CD1c-positive myeloid dendritic cell (primary cell): Measurements from ENCODE around the gene FBXO2.
A peak's percentile ranks its signal among the peaks of the same experiment; 100 is the strongest.

Source experiments
- DNase-seq: peaks from one replicate; pipeline ENCODE4 v3.0.0-alpha.2; 2016; ENCODE audit errors: extremely low spot score

FBXO2 gene

DNA sequence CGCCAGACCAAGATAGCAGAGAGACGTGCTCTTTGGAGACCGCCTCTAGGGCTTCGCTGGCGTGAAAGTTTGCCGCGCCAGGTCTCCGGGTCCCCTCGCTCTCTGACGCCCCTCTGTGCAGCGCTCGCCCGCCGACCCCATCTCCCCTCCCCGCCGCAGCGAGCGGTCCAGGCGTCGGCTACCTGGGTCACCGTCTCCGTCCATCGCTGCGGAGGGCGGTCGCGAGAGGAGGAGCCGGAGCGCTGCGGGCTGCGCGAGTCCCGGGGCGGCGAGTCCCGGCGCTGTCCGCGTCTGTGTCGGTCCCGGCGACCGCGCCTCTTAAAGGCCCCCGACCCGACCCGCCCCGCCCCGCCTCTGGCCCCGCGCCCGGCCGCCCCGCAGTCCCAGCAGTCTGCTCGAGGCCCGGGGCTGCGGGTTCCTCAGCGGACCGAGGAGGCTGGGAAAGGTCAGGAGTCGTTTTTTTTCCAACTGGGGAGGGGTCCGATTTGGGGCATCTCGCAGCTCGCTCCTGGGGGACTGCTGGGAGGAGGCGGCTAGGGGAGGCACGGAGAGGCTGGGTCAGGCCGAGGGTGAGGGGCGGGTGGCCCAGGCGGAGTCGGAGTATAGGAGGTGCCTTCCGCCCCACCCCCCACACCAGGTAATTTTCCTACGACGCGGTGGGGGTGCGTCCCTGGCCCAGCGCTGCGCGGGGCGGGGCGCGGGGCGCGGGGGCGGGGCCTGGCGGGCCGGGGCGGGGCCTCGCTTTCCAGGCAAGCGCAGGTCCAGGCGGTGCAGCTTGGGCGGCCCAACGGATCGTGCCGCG lies at the start of gene FBXO2, which contains the start of gene FBXO44:
Gene FBXO2 (minus strand): TSS at position 293 of the 802 bp plus-strand sequence. CDS start 89 bp downstream, at position 204.
Gene FBXO44 (plus strand): TSS at position 741 of the 802 bp plus-strand sequence. CDS start 959 bp downstream, outside the sequence.
- peak; percentile 51 for DNase-seq

DNA sequence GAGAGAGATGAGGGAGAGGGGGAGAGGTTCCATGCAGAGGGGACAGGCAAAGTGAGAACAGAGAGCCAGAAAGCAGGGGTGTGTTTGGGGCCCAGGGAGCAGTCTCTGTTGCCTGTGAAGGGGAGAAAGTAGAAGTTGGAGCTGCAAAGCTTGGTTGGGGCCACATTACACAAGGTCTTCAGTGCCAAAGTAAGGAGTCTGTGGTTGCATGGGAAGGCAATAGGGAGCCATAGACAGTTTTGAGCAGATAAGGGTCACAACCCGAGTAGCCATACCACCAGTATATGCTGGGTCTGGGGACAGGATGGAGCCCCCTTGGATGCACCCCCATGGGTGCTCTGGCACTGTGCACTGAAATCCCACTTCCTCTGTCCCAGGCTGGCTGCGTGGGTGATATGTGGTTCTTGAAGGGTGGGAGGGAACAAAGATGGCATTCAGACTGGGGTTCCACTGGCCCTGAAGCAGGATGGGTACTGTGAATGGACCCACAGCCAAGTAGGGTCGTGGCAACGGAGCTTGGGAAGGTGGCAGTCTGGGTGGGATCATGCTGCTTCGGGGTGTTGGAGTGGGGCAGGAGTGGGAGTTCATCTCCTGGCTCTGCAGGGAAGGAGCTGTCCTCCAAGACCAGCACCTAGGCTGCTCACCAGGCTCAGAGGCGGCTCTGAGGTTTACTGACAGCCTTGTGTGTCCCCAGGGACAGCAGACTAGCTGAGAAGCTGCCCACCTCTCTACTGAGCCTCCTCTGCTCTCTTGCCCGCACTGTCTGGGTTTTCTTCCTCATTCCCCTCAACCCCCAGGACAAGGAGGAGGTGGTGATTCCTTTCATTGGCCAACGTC lies 49.3 kb upstream of the FBXO2 start:
- no peak for DNase-seq

DNA sequence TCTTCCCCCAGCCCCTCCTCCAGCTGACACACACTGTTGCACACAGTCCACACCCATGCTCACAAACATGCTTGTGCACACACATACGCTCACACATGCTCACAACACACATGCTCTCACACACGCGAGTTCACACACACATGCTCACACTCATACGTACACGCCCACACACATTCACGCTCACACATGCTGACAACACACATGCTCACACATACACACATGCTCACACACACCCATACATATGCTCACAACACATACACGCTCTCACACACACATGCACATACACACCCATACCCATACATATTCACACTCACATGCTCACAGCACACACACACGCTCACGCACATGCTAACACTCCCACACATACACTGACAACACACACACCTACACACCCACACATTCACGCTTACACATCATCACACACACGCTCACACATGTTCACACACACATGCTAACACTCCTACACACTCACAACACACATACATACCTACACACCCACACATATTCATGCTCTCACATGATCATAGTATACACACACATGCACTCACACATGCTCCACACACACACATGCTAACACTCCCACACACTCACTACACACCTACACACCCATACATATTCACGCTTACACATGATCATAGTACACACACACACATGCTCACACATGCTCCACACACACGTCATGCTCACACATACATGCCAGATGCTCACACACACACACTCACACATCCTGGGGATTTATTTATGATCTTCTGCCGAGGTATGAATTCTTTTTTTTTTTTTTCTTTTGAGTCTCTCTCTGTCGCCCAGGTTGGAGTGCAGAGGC lies 48.0 kb upstream of the FBXO2 start:
- DNase-seq, result no peak

DNA sequence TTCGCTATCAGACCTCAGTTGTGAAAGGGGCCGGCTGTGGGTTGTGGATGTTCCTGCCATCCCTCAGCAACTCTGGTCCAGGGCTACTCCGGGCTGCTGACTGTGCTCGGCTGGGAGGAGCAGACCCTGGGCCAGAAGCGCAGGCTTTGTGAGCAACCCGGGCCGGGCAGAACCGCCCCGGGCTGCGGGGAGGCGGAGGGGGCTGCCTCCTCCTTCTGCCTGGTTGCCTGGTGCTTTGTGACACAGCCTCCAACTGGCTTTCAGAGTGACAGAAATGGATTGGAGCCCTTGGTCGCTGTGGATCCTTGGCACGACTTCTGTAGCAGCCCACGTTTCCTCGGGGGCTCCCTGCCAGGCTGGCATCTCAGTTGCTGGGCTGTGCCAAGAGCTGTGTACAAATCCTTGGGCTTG lies 47.3 kb upstream of the FBXO2 start:
- no peak for DNase-seq

GRCh38 chr1:11700601-11701467 lies 46.6 kb upstream of the FBXO2 start:
- DNase-seq, result no peak

DNA sequence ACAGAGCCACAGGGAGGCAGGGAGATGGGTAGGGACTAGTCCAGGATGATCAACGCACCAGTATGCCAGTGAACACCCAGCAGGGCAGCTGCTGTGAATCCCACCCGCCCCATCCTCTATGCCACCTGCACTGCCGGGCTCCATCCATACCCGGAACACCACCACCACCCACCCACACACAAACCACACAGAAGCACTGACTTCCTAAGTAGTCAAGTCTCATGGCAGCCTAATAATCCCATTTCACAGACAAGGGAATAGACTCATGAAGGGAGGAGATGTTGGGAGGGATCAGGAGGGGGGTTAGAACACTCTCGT lies 43.6 kb upstream of the FBXO2 start:
- DNase-seq, result no peak

DNA sequence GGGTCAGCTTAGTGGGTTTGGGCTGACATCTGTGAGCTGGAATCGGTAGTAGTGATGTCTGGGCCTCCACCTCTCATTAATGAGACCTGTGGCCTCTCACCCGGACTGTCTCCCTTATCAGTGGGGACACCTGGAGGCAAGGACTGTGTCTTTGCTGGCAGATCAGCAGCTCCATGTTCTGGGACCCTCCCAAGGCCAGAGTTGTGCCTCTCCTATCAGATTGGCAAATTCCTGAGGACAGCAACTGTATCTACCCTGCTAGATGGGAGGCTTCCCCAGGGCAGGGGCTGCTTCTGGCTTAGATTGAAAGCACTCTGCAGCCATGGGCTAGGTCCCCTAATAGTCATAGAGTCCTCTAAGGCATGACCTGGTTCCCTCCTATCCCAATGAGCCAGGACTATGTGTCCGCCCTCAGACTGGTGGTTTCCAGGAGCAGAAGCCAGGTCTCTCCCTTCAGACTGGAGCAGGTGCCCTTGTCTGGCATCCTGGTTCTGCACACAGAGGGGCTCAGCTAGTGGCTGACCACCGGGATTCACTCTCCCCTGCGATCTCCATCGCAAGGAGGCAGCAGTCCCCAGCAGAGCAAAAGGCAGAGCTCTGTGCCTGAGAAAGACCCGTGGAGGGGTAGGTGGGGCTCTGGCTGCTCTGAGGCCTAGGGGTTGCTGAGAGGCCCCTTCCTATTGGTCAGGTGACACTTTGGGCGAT lies 43.1 kb upstream of the FBXO2 start:
- no peak for DNase-seq

DNA sequence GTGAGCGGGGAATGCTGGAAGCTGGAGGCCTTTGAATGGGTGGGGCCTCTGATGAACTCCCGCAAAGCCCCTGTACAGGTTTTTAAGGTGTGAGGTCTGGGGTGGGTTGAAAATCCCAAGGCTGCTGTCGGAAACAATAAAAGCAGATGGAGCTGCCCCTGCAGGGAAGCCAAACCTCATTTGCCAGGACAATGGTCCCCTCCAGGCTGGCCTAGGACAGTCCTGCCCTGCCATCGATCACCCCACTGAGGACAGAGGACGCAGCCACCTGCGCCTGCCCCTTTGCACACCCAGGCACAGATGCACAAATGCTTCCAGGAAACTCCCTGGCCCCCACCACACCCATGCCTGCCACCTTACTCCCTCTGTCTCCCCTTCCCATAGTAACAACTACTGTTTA lies 41.6 kb upstream of the FBXO2 start:
- DNase-seq, result no peak

GRCh38 chr1:11693917-11694316 lies 39.7 kb upstream of the FBXO2 start:
- DNase-seq, result no peak

- peak; percentile 71 for DNase-seq
These were observed 38.9 kb upstream of the FBXO2 start for GRCh38 chr1:11693024-11693590.

- no peak for DNase-seq
These were observed 37.9 kb upstream of the FBXO2 start for GRCh38 chr1:11691928-11692711.

DNA sequence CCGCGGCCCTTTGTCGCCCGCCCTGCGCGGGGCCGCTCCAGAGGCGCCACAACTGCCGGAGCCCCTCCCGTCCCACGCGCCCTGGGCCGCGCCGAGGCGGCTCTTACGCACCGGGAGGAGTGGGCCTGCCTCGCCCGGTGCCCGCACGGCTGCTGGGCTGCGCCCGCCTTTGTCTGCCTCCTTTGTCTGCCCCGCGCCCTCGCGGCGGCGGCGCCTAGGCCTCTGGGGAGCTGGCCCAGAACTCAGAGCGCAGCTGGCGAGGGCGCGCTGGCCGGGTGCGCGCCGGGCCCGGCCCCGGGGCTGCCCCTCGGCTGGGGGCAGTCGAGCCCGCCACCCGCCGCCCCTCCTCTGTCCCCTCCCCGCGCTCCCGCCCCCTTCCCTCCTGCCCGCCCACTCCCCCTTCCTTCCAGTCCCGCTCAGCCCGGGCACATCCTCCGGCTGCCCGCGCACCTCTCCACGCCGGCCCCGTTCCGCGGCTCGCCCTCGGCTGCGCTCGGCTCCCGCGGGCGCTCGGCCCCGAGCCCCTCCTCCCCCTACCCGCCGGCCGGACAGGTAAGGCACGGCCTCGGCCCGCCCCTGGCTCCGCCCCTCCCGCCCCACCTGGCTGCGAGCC lies 37.2 kb upstream of the FBXO2 start, which contains the start of gene DRAXIN:
Gene DRAXIN (plus strand): TSS at position 409 of the 613 bp plus-strand sequence. CDS start 14,549 bp downstream, outside the sequence.
- no peak for DNase-seq

DNA sequence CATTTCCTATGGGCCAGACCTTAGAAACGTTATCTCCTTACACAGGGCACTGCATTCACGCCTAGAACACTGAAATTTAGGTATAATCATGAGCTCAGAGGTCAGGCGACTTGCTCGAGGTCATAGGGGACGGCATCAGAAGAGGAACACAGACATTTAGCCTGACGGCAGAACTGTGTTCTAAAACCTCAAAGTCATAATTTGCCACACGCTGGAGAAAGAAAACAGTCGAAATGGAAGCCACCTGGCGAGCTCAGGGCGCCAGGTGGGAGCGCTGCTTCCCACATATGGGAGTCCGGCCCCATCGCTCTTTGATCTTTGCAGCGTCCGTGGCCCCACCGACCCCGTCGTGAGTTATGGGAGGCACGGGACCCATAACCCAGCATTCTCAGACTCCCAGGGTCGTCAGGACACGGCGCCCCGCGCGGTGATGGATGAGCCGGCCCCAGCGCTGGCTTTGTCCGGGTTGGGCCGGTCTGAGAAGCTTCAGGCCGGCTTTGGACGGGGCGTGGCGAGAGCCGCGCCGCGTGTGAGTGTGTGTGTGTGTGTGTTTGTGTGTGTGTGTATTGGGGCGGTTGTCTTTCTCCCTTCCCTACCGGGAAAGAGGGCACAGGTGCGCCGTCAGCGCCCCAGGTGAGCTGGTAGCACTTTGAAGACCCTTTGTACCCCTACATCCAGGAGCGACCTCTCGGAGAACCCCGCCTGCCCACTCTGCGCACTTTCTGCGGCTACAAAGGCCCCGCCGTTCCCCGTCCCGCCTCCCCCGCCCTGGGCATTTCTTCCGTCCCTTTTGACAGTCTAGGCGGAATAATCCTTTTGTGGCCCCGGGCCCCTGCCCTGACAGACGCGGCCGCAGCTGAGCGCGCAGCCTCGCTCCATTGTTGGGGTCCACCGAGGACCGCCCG lies 36.4 kb upstream of the FBXO2 start:
- peak; percentile 31 for DNase-seq

GRCh38 chr1:11688506-11688905 lies 34.3 kb upstream of the FBXO2 start:
- DNase-seq, result no peak

- no peak for DNase-seq
These were observed 31.1 kb upstream of the FBXO2 start for GRCh38 chr1:11685210-11685752.

GRCh38 chr1:11684070-11684469 lies 29.8 kb upstream of the FBXO2 start:
- DNase-seq, result no peak

DNA sequence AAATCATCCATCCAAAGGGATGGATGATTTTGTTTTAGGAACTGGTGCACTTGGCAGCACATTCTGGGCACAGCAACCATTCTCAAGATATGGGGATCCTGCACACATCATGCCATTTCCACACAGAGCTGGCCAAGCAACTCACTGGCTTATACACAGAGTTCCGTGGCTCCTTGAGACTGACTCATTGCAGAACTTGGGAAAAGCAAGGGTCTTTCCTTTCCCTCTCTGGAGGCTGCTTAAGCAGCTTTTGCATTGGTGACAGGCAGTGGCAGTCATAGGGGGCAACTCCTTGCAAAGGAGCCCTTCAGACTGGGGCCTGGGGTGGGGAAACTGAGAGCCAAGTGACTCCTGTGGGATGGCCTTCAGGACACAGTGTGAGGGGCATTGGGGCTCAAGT lies 28.6 kb upstream of the FBXO2 start:
- no peak for DNase-seq
